CD4-positive, alpha-beta T cell treated with Interleukin-12 subunit alpha and Interleukin-12 subunit beta, for 1 hour (primary cell): ENCODE measurements around the gene ELP4.

Source experiments
- DNase-seq: peaks from one replicate; pipeline ENCODE4 v3.0.0-alpha.2; 2020

ELP4 gene

GRCh38 chr11:31827455-31828206, 318.1 kb downstream of the ELP4 start:
- no peak for DNase-seq

- DNase-seq = no peak
Measured at GRCh38 chr11:31828217-31828616, 318.6 kb downstream of the ELP4 start.

- no peak for DNase-seq
Measured at GRCh38 chr11:31830406-31830805, 320.8 kb downstream of the ELP4 start.

GRCh38 chr11:31834237-31834636, 324.7 kb downstream of the ELP4 start:
- DNase-seq = no peak
